Panc1 (cell line): ENCODE data around the gene RGS21. TPM values are rescaled to one million over a fixed set of nuclear protein-coding genes. Genes with fewer than 3 reads are reported as not detected.

Source experiments
- ATAC-seq: fragments of 200-7000 bp; cut with Tn5 transposase; 2 replicates; pipeline ENCODE4 v1.9.1; 2020; ENCODE audit warnings: mild to moderate bottlenecking, moderate library complexity
- BruUV-seq: library from RNA; stranded (reverse); fragments of 400-500 nt; replicated peaks from 2 replicates; lab custom pipeline; 2021; lab: Mats Ljungman, UMichigan
- CTCF ChIA-PET: fragments of 300-600 bp; sonication (Branson Sonifier 250); formaldehyde crosslinking; loops from one replicate; lab custom pipeline; 2022; ENCODE audit warnings: antibody characterized with exemption; lab: Charles Lee
- POLR2A ChIA-PET: fragments of 300-600 bp; sonication (Branson Sonifier 250); formaldehyde crosslinking; loops from one replicate; lab custom pipeline; 2022; ENCODE audit warnings: antibody characterized with exemption; lab: Charles Lee
- DNase-seq: peaks from one replicate; pipeline ENCODE4 v3.0.0-alpha.2; 2010; ENCODE audit warnings: low read depth, low spot score
- H3K27ac ChIP-seq: 2 replicates; pipeline ENCODE4 v1.5.1; 2011; ENCODE audit warnings: mild to moderate bottlenecking, low read length, inconsistent platforms
- H3K27me3 ChIP-seq: fragments of 200-500 bp; sonication (Bioruptor generic); 2 replicates; pipeline ENCODE4 v1.6.0; 2014; ENCODE audit warnings: low read length, inconsistent platforms; ENCODE audit not compliant: control insufficient read depth, insufficient read depth
- H3K36me3 ChIP-seq: fragments of 200-500 bp; sonication (Bioruptor generic); 2 replicates; pipeline ENCODE4 v1.5.1; 2014; ENCODE audit warnings: inconsistent platforms, mild to moderate bottlenecking, low read length, moderate library complexity; ENCODE audit not compliant: control insufficient read depth, insufficient read depth
- H3K4me1 ChIP-seq: 2 replicates; pipeline ENCODE4 v1.5.1; 2011; ENCODE audit warnings: inconsistent platforms, mild to moderate bottlenecking, low read length, moderate library complexity; ENCODE audit not compliant: control insufficient read depth, insufficient read depth
- H3K4me3 ChIP-seq, 2 experiments: 2 replicates each; pipeline ENCODE4 v1.5.1; 2011 to 2012; ENCODE audit warnings: low read depth in 2 of 2, low read length in 2 of 2, mild to moderate bottlenecking in 2 of 2, inconsistent platforms in 1 of 2, moderate library complexity in 1 of 2
- H3K9me3 ChIP-seq: fragments of 200-500 bp; sonication (Bioruptor generic); 2 replicates; pipeline ENCODE4 v1.5.1; 2014; ENCODE audit warnings: low read depth, mild to moderate bottlenecking, inconsistent platforms, low read length, moderate library complexity; ENCODE audit not compliant: control insufficient read depth, insufficient read depth
- CTCF ChIP-seq: fragments of 450-650 bp; IDR thresholded peaks from 2 replicates; pipeline ENCODE4 v1.5.1; 2017; ENCODE audit warnings: mild to moderate bottlenecking
- POLR2AphosphoS5 ChIP-seq: IDR thresholded peaks from 2 replicates; pipeline ENCODE4 v1.6.1; 2012; ENCODE audit warnings: mild to moderate bottlenecking, low read depth, low read length, moderate library complexity
- REST ChIP-seq, 2 experiments: IDR thresholded peaks; 2 replicates each; pipeline ENCODE4 v1.6.1; 2011 to 2012; ENCODE audit warnings: low read depth in 2 of 2, control low read depth in 1 of 2, low read length in 1 of 2, mild to moderate bottlenecking in 1 of 2, moderate library complexity in 1 of 2; ENCODE audit not compliant: insufficient read depth in 1 of 2
- SIN3A ChIP-seq: IDR thresholded peaks from 2 replicates; pipeline ENCODE4 v1.6.1; 2012; ENCODE audit warnings: low read depth, mild to moderate bottlenecking, low read length, moderate library complexity, borderline replicate concordance; ENCODE audit not compliant: insufficient read depth
- TCF7L2 ChIP-seq: IDR thresholded peaks from 2 replicates; pipeline ENCODE4 v1.6.1; 2011; ENCODE audit warnings: mild to moderate bottlenecking, low read depth, low read length, inconsistent platforms
- in situ Hi-C: cut with HindIII; loops from 2 replicates; pipeline ENCODE4 v1.10.0; 2016; ENCODE audit warnings: low sequenced_read_pairs, low pct_unique_long_range_greater_than_20kb
- intact Hi-C: fragments of 100-400 bp; cut with micrococcal nuclease; formaldehyde crosslinking; loops from one replicate; pipeline ENCODE4 v1.10.0; 2022; ENCODE audit not compliant: unreplicated experiment
- total RNA-seq: library from RNA; stranded (reverse); gene quantifications from one replicate; pipeline ENCODE4 v1.2.1, GENCODE V29; 2021; ENCODE audit not compliant: unreplicated experiment

RGS21 gene
- total RNA-seq, 1 experiment from 2014 or later, result not detected

- H3K27ac ChIP-seq, result no peak overlapping the region
- no peaks in the 10 kb centered on the region; the same call in 1 of the 2 replicates for H3K36me3 ChIP-seq
- no peak for ATAC-seq
- intact Hi-C loops (no loop called here), in situ Hi-C loops (no loop called here)
- H3K27me3 ChIP-seq, result no peaks in the 10 kb centered on the region
- no peaks in the 10 kb centered on the region for H3K9me3 ChIP-seq
- POLR2A ChIA-PET, result no interaction called here
- TF ChIP-seq TCF7L2, result no peak
- TF ChIP-seq CTCF, result no peak
- no peak for TF ChIP-seq REST (IDR thresholded peaks at IDR 0.05; ENCODE audit: insufficient read depth in 1 of 2, low read depth in 2 of 2, low read length in 1 of 2)
- no peak for TF ChIP-seq SIN3A
- no peak for TF ChIP-seq POLR2AphosphoS5
- no peak overlapping the region for H3K4me3 ChIP-seq
- H3K4me1 ChIP-seq, result no peaks in the 10 kb centered on the region
- DNase-seq, result no peak
- CTCF ChIA-PET, result no interaction called here
- no TSS peak for BruUV-seq
Observed at GRCh38 chr1:192379554-192379953, 62.8 kb downstream of the RGS21 start.

GRCh38 chr1:192382758-192383157 lies 66.0 kb downstream of the RGS21 start:
- ATAC-seq, result no peak
- POLR2A ChIA-PET, result no interaction called here

More at GRCh38 chr1:192382758-192383157, 66.0 kb downstream of the RGS21 start:
- Histone ChIP-seq H3K36me3 (no peaks in the 10 kb centered on the region; the same call in 1 of the 2 replicates), H3K4me3 (no peak overlapping the region), H3K9me3 (no peaks in the 10 kb centered on the region), H3K27ac (no peak overlapping the region), H3K4me1 (no peaks in the 10 kb centered on the region), H3K27me3 (no peaks in the 10 kb centered on the region)
- in situ Hi-C loops, result no loop called here
- BruUV-seq, result no TSS peak
- DNase-seq, result no peak
- TF ChIP-seq SIN3A (no peak), TCF7L2 (no peak), POLR2AphosphoS5 (no peak), REST (IDR thresholded peaks at IDR 0.05; ENCODE audit: insufficient read depth in 1 of 2, low read depth in 2 of 2, low read length in 1 of 2) (no peak), CTCF (no peak)
- intact Hi-C loops, result no loop called here
- CTCF ChIA-PET, result no interaction called here
